Left renal pelvis (tissue), 4 donors: ENCODE results near the gene SYNC. TPM values are rescaled to one million over a fixed set of nuclear protein-coding genes. Genes with fewer than 3 reads are reported as not detected.
"Not testable (repeated sequence)": the region's sequence is repeated elsewhere in the genome, so short reads cannot be mapped to it uniquely, and the experiment has no call there.

ENCODE experiments used
- DNase-seq, 4 donors: peaks; one replicate each; pipeline ENCODE4 v3.0.0-alpha.2; 2013; ENCODE audit warnings: low read depth in 4 of 4, low spot score in 3 of 4
- polyA plus RNA-seq, 4 donors: library from polyadenylated mRNA; unstranded; fragments of 120-200 nt; gene quantifications; one replicate each; pipeline ENCODE4 v1.2.1, GENCODE V29; 2013; ENCODE audit not compliant: insufficient read length in 4 of 4

Gene SYNC
- polyA plus RNA-seq, 4 donors: 1.6 to 6.2 (median 2.2) TPM

DNA sequence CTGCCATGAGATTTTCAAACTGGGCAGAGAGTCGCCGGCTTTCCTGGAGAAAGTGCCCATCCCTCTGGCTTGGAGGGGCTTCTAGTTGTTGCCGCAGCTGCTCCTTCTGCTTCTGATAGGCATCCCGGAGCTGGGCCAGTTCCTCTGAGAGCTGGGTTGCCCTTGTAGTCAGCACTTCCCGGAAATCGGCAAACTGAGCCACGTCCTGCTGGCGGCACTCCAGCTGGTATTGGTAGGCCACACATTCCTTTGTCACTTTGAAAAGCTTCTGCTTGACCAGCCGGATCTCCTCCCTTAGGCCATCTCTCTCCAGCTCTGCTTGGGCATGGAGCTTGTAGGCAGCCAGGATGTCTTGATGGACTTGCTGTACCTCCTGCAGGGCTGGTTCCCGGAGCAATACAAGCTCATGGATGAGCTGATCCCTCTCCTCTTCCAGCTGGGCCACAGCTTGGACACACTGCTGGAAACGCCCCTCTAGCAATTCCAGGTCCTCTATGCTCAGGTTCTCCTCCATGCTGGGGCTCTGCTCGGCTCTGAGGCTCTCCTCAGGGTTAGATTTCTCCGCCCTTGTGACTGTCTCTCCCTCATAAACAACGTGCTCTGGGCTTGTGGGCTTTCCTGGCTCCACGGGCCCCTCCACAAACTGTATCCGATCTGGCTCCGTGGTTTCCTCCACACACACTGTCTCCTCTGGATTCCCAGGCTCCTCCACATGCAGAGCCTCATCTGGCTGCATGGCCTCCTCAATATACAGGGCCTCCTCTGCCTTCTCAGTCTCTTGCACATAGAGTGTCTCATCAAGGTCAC, 7.3 kb downstream of the SYNC start:
- DNase-seq: no peak

DNA sequence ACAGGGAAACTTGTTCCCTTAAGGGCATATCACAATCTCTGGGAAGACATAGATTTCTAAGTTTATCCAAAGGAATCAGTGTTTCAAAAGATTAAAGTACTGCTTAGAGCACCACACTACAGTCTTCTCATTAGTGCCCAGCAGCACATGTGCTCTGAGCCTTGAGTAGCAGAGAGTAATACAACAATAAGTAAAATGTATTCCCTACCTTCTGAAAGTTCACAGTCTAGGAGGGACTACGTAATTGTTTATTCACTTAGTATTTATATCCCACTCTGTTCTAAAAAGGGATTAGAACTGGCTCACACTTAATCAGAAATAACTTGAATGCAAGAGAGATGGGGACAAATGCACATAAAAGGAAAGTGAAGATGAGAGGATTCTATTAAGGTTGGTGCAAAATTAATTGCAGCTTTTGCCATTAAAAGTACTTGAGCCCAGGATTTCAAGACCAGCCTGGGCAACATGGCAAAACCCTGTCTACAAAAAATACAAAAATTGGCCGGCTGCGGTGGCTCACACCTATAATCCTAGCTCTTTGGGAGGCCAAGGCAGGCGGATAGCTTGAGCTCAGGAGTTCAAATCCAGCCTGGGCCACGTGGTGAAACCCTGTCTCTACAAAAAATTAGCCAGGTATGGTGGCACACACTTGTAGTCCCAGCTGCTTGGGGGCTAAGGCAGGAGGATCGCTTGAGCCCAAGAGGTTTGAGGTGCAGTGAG, 9.0 kb downstream of the SYNC start:
- DNase-seq: no peak

DNA sequence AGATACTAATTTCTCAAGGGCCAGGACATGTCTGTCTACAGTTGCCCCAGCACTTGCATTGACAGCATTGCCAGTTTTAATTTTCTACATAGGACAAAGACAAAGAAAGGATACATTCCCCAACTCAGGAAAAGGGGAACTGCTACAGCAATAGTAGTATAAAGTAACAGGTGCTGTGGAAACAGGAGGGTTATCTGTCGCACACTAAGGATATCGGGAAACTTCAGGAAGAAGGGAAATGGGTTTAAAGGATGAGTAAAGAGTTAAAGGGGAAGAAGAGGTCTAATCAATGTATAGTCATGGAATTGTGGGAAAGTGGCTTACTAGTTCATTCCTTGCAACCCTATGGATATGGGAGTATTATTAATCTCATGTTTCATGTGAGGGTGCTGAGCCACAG, 16.2 kb downstream of the SYNC start:
- DNase-seq: no peak

DNA sequence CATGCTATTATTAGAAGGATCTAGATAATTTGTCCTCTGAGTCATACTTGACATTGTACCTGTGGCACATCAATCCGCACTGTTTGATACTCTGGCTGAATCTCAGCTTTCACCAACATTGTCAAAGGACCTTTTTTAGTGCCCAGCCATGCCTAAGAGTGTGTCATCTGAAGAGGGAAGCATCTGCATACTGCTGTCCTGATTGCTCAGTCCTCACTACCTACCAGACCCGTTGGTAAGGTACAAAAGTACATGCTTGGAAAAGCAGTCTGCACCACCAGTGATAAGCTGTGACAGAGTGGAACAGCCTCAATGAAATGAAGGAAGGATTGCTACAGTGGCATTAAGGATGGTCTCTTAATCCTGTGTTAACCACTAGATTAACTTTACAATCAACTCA, 17.1 kb downstream of the SYNC start:
- DNase-seq: no peak

DNA sequence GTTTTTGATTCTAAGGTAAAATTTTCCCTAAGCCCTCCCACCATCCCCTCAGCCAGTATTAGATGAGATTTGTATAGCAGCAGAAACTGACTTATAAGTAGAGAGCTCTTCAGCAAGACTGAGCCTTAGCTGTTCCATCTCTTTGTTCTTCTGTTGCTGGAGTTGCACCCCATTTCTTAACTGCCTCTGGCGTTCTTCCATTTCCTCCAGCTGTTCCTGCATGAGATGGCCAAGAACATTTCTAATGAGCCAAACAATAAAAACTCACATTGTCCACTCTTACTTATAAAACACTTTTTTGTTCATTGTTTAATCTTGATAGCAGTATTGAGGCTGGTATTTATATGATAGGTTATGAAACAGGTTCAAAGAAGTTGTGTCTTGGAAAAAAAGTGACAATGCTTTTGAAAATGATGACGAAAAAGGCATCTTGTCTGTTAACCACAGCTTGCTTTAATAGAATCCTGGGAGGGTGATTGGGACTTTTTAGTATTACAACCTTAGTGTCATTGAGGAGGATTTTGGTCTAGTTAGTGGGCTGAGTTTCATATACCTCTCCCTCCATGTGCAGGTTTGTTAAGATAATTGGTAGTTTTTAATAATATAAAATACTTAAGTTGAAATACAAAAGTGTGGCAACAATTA, 18.3 kb downstream of the SYNC start:
- peak in 1 of 4 donors; percentile 53 for DNase-seq

DNA sequence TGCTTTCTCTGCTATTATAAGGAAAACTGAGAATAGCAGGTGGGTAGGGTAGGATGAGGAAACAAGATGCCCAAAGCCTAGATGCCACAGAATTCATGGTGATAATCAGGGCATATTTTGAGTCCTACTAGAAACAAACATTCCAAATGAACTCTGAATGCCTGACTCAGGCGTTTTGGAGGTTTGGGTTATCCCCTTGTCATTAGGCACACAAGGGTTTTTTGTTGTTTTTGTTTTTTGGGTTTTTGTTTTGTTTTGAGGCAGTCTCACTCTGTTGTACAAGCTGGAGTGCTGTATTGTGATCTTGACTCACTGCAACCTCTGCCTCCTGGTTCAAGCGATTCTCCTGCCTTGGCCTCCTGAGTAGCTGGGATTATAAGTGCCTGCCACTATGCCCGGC, 19.2 kb downstream of the SYNC start:
- DNase-seq: no peak

DNA sequence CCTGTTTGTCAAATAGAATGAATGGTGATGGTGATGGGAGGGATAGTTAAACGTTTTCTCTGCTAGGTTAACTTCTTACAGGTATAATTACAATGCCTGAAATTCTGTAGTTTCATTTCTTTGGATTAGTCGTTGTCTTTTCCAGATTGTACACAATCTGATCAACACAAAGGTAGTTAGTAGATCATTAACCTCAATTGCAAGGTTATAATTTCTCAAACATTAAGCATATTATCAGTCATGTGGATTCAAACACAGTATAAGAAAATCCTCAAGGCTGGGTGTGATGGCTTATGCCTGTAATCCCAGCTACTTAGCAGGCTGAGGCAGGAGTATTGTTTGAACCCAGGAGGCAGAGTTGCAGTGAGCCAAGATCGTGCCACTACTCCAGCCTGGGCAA, 20.6 kb downstream of the SYNC start:
- DNase-seq: no peak

DNA sequence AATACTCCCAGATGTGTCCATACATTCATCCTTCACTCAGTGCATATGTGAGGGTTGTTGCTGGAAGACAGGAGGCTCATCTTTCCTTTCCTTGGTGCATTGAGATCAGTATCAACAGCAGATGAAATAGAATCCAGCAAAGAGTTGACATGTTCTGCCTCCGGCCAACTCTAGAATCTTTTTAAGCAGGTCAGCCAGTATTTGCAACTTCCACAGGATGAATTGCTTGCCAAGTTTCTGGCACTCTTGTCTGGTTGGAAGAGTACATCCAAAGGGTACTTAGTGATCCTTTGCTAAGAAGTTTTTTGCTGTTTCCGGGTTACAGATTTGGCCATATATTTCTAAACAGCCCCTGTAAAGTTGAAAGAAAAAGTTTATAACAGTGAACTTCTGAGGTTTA, 21.1 kb downstream of the SYNC start:
- no peak for DNase-seq

DNA sequence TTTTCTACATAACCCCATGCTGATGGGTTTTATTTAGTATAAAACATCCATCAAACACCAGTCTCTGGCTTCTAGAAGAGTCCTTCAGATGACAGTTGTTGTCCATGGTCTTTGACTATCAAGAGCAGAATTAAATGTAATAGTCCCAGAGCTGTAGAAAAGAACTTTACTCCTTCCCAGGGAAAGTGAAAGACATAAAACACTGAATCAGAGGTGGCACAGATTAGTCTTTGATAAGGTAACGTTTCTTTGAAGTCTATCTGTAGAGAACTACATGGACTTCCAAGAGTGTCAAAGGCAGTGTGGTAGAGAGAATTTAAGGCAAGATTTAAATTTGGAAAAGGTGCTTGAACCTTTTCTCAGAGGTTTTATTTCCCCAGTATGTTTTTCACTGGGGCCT, 21.9 kb downstream of the SYNC start:
- no peak for DNase-seq

DNA sequence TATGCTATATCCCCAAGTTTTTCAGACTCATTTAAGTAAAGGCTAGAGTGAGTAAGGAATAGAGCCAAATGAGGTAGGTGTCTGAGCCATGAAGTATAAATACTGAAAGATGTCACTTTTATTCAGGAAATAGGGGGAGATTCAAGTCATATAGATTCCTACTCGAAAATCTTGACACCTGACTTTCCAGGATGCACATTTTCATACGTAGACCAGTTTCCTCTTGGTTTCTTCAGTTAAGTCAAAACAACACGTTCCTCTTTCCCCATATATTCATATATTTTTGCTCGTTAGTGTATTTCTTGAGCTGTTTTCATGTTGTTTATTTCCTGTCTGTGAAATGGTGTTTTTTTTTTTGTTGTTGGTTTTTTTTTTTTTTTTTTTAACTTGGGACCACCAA, 22.6 kb downstream of the SYNC start:
- not testable (repeated sequence) for DNase-seq

DNA sequence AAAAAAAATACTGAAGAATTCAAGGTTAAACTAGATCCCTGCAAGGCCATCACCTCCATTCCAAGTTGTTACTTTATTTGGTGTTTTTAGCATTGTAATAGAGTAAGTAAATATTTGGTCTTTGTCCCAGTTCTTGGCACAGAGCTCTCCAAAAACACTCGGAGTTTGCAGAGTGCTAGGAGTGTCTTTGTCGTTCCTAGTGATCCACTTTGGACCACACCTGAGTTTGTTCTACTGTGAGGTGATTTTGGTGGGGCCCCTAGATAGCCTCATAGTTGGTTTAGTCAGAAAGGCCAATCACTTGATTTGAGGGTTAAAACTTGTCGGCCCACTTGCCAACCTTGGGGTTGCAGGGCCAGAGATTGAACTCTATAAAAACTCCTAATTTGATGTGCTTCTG, 25.6 kb downstream of the SYNC start:
- no peak for DNase-seq

DNA sequence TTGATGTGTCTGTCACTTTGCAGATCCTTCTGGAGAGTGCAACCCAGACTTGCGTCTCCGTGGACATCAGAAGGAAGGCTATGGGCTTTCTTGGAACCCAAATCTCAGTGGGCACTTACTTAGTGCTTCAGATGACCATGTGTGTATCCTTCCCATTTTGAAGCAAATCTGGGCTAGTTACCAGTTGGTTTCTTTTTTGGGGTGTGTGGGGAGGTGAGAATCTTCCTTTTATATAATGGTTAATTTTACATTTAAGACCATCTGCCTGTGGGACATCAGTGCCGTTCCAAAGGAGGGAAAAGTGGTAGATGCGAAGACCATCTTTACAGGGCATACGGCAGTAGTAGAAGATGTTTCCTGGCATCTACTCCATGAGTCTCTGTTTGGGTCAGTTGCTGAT, 33.9 kb downstream of the SYNC start:
- not testable (repeated sequence) for DNase-seq

DNA sequence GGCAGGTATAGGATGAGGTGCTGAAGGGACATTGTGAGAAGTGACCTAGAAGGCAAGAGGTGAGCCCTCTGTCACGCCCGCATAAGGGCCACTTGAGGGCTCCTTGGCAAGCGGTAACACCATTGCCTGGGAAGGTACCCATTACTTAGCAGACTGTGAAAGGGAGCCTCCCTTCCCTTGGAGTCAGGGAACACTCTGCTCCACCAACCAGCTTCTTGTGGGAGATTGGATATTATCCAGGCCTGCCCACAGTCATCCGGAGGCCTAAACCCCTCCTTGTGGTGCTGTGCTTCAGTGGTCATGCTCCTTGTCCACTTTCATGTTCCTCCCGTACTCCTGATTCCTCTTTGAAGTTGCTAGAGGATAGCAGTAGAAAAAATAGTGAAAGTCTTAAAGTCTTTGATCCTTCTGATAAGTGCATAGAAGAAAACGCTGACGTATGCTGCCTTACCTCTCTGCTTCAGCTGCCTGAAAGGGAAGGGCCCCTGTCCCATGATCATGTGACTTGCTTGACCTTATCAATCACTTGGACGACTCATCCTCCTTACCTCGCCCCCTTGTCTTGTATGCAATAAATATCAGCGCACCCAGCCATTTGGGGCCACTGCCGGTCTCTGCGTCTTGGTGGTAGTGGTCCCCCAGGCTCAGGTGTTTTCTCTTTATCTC, 35.5 kb downstream of the SYNC start:
- no peak for DNase-seq

DNA sequence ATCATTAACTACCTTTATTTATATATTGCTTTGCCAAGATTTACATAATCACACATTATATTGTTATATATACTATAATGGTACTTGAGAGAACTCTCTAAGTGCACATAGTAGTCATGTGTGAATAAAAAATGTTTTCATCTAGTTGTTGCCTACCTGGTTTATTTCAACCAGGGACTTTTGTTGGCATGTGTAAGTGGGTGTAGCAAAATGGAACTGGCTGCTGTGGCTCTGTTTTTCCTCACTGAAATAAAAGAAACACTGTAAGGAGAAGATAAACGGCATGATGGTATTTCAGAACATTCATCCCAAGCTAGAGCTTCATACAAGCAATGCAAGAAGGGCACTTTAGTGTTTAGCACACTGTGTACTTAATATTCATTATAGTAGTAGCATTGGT, 36.7 kb downstream of the SYNC start:
- no peak for DNase-seq

DNA sequence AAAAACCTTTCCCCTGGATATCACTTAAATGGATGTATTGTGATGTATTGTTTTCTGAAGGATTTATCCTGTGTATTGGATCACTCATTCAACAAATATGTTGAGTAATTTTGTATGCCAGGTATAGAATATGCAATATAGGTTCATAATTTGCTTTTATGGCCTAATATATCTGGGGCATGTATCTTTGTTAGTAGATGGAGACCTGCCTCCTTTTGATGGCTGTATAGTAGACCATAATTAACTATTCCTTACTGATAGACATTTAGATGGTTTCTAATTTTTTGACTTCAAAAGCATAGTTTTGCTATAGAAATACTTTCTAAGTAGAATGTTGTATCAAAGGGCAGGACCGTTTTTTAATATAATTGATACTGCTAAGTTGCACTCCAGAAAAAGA, 43.0 kb downstream of the SYNC start:
- DNase-seq: no peak

DNA sequence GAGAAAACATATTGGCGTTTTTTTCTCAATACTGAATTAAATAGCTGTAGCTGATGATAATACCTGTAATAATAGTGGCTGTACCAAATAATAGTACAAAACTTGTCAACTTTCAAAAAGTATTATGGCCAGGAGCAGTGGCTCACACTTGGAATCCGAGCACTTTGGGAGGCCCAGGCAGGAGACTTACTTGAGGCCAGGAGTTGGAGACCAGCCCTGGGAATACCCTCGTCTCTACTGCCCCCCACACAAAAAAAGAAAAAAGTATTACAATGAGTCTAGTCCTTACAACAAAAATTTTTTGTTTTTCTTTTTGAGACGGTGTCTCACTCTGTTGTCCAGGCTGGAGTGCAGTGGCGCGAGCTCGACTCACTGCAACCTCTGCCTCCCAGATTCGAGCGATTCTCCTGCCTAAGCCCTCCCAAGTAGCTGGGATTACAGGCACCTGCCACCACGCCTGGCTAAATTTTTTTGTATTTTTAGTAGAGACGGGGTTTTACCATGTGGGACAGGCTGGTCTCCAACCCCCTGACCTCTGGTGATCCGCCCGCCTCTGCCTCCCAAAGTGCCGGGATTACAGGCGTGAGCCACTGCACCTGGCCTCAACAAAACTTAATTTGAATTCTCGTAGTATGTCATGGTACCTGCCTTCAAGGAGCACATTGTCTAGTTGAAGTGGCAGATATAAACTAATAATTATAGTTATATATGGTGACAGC, 50.2 kb downstream of the SYNC start:
- no peak for DNase-seq

DNA sequence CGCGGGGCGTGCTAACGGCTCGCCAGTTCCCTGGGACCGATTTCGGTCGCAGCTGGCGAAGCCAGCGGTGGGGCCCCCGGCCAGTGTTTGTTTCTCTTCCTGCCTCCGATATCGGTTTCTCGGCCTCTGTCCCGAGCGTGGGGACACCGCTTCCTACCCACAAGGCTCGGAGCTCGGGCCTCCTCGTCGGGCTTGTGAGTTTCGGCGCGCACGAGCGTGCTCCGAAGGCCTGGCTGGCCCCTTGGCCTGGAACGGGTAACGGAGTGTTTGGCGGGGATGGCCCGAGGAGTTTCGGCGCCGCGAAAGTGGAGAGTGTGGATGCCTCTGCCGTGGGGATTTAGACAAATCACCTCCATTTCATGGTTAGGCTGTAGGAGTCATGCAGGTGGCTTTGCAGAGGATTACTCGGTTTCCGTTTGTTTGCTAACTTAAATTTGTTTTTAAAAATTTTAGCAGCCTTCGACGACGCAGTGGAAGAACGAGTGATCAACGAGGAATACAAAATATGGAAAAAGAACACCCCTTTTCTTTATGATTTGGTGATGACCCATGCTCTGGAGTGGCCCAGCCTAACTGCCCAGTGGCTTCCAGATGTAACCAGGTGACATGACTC, 51.0 kb downstream of the SYNC start:
- DNase-seq: no peak

DNA sequence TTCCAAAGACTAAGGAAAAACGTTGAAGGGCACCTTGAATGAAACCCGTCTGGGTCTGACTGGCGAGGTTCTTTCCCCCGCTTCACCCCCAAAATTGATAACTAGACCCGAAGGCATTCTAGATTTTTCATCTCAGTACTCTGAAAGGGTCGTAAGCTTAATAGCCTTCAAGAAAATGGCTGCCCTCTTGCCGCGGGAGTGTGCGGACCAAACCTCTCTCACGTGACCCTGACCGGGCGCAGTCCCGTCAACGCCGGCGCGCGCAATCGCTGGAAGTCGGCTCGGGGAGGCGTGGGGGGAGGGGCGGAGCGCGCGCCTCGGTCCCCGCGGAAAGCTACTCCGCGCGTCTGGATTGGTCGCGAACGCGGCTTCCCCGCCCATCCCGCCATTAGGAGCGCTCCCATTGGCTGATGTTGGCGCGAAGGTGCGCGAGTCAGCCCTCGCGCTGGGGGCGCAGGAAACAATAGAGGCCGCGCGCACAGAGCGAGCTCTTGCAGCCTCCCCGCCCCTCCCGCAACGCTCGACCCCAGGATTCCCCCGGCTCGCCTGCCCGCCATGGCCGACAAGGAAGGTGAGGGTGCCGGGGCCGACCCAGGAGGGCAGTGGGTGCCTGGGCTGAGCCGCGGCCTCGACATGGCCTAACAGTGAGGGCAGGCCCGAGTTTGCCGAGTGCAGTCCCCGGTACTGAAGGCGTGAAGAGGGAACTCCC, 51.7 kb downstream of the SYNC start, which contains the start of gene RBBP4:
TSS of gene RBBP4 (plus strand) at position 457 of the 709 bp plus-strand sequence. CDS start at position 556, 99 bp downstream.
- DNase-seq: peak; percentile 91 to 94 (median 93)

DNA sequence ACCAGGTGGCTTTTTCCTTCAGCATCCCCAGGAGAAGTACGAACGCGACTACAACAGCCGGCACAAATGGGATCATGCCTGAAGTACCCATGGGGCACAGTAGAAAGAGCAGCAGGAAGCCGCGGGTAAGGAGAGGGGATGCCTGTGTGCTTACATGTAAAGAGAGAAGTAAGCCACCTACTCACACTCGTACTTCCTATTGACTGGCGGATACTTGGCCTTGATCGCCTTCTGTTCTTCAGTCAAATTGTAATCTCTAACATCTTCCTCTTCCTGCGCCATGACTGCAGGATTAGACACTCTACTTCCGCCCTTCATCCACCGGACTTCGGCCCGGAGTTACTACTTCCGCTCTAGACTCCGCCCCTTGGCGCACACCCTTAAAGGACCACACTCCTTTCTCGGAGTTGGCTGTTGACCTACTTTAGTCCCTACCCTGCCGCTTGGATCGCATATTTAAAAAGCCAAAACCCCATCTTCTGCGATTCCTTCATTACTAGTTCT, 52.3 kb downstream of the SYNC start, which contains the start of gene ZBTB8OS:
TSS of gene ZBTB8OS (minus strand) at position 303 of the 504 bp plus-strand sequence. CDS start at position 282, 21 bp downstream.
- DNase-seq: peak; percentile 81 to 87 (median 83)
